PC-9 (cell line): ENCODE results near the gene OPN1SW. TPM values are rescaled to one million over a fixed set of nuclear protein-coding genes. Genes with fewer than 3 reads are reported as not detected.

Source experiments
- BruUV-seq: library from RNA; stranded (reverse); fragments of 400-500 nt; replicated peaks from 2 replicates; lab custom pipeline; 2021; lab: Mats Ljungman, UMichigan
- CTCF ChIA-PET: fragments of 300-600 bp; sonication (Branson Sonifier 250); formaldehyde crosslinking; loops from one replicate; lab custom pipeline; 2022; ENCODE audit warnings: antibody characterized with exemption; lab: Charles Lee
- POLR2A ChIA-PET: fragments of 300-600 bp; sonication (Branson Sonifier 250); formaldehyde crosslinking; loops from one replicate; lab custom pipeline; 2022; ENCODE audit warnings: antibody characterized with exemption; ENCODE audit not compliant: unreplicated experiment; lab: Charles Lee
- DNase-seq, 2 experiments: peaks; one replicate each; pipeline versions ENCODE4 v3.0.0 to v3.0.0-alpha.2; 2015 to 2022; ENCODE audit warnings: mixed read lengths in 1 of 2
- H2AFZ ChIP-seq: fragments of 200-600 bp; sonication (generic); 2 replicates; pipeline ENCODE4 v1.8.1; 2017; ENCODE audit warnings: antibody characterized with exemption
- H3F3A ChIP-seq: fragments of 200-600 bp; sonication (generic); 2 replicates; pipeline ENCODE4 v1.8.1; 2017; ENCODE audit warnings: antibody characterized with exemption, mild to moderate bottlenecking, low read depth; ENCODE audit not compliant: insufficient read depth
- H3K27ac ChIP-seq: fragments of 200-600 bp; sonication (generic); 2 replicates; pipeline ENCODE4 v1.6.1; 2016; ENCODE audit warnings: mixed run types
- H3K27me3 ChIP-seq: fragments of 200-600 bp; sonication (generic); 2 replicates; pipeline ENCODE4 v1.6.1; 2016; ENCODE audit warnings: low read depth, mixed run types; ENCODE audit not compliant: insufficient read depth
- H3K36me3 ChIP-seq: fragments of 200-600 bp; sonication (generic); 2 replicates; pipeline ENCODE4 v1.6.1; 2016; ENCODE audit warnings: low read depth, mixed run types
- H3K4me1 ChIP-seq: fragments of 200-600 bp; sonication (generic); replicated peaks from 2 replicates; pipeline ENCODE4 v1.6.1; 2016; ENCODE audit warnings: mixed run types; ENCODE audit not compliant: insufficient read depth
- H3K4me2 ChIP-seq: fragments of 200-600 bp; sonication (generic); 2 replicates; pipeline ENCODE4 v1.6.1; 2017; ENCODE audit warnings: mixed run types
- H3K4me3 ChIP-seq: fragments of 200-600 bp; sonication (generic); 2 replicates; pipeline ENCODE4 v1.6.1; 2016; ENCODE audit warnings: mixed run types
- H3K79me2 ChIP-seq: fragments of 200-600 bp; sonication (generic); 2 replicates; pipeline ENCODE4 v1.6.1; 2017; ENCODE audit warnings: low read depth, mixed run types
- H3K9me2 ChIP-seq: fragments of 200-600 bp; sonication (generic); 2 replicates; pipeline ENCODE4 v1.8.1; 2017; ENCODE audit warnings: mild to moderate bottlenecking; ENCODE audit not compliant: insufficient read depth
- H3K9me3 ChIP-seq: fragments of 200-600 bp; sonication (generic); 2 replicates; pipeline ENCODE4 v1.8.1; 2016; ENCODE audit warnings: low read depth; ENCODE audit not compliant: insufficient read depth
- H4K20me1 ChIP-seq: fragments of 200-600 bp; sonication (generic); 2 replicates; pipeline ENCODE4 v1.8.1; 2017; ENCODE audit not compliant: insufficient read depth
- CTCF ChIP-seq: fragments of 200-600 bp; sonication (generic); conservative IDR thresholded peaks from 2 replicates; pipeline ENCODE4 v1.6.1; 2017; ENCODE audit warnings: mixed run types, antibody characterized with exemption, mild to moderate bottlenecking, moderate library complexity
- EZH2 ChIP-seq: fragments of 200-600 bp; sonication (generic); IDR thresholded peaks from 2 replicates; pipeline ENCODE4 v1.8.0; 2017; ENCODE audit warnings: antibody characterized with exemption, low read depth
- intact Hi-C: fragments of 100-400 bp; cut with micrococcal nuclease; formaldehyde crosslinking; loops from one replicate; pipeline ENCODE4 v1.10.0; 2022; ENCODE audit not compliant: unreplicated experiment
- total RNA-seq: library from RNA; stranded (reverse); gene quantifications from 2 replicates; pipeline ENCODE4 v1.2.3, GENCODE V29; 2021

The OPN1SW gene
- total RNA-seq, 1 experiment from 2014 or later: not detected

GRCh38 chr7:128742206-128742605 lies 33.4 kb downstream of the OPN1SW start:
- ChIA-PET POLR2A (interaction anchor here (0.6 to 0.7 kb wide), 2 partner anchors 10 to 28 kb away, joined by 4 read pairs; no protein-coding TSS in a partner anchor), CTCF (no interaction called here)
- Histone ChIP-seq H3K9me2 (no peaks in the 10 kb centered on the region), H3K4me1 (peaks cover 41% of the 10 kb centered on the region), H2AFZ (no peak overlapping the region), H3K27ac (no peak overlapping the region), H3K36me3 (peaks cover 20% of the 10 kb centered on the region; the same call in 1 of the 2 replicates), H4K20me1 (peaks cover 68% of the 10 kb centered on the region), H3K27me3 (no peaks in the 10 kb centered on the region), H3K9me3 (no peaks in the 10 kb centered on the region), H3K4me2 (peak overlapping the region; percentile 100), H3F3A (peaks cover 16% of the 10 kb centered on the region), H3K4me3 (peak overlapping the region; percentile 17; the same call in 1 of the 2 replicates), H3K79me2 (peaks cover 79% of the 10 kb centered on the region)
- intact Hi-C loops: no loop called here
- peak in 1 of 2 experiments; percentile 46 for DNase-seq
- no TSS peak for BruUV-seq
- no peak for TF ChIP-seq EZH2
- no peak for TF ChIP-seq CTCF

DNA sequence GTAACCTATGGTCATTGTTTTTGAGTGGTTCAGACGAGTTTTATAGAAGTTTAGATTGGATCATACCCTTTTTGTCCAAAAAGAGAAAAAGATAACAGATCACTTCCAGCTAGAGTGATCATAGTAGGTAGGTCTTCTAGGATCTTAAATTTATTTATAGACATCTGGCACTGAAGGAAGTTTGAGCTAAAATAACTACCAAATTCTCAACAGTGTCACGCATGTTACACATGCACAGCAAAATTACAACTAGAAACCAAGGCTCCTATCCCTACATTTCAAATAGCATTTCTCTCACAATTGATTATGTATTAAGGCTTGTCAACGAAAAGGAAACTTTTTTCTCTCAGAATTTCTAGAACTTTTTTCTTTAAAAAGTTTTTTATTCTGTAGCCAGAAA lies 34.1 kb downstream of the OPN1SW start:
- Histone ChIP-seq H3K36me3 (peaks cover 16% of the 10 kb centered on the region; the same call in 1 of the 2 replicates), H3K27me3 (no peaks in the 10 kb centered on the region), H3K4me3 (peak overlapping the region; percentile 83; the same call in 1 of the 2 replicates), H3K27ac (peak overlapping the region; percentile 4; the same call in 1 of the 2 replicates), H3K4me1 (peaks cover 41% of the 10 kb centered on the region), H3K9me2 (no peaks in the 10 kb centered on the region), H3F3A (peaks cover 16% of the 10 kb centered on the region), H3K9me3 (no peaks in the 10 kb centered on the region), H2AFZ (no peak overlapping the region), H4K20me1 (peaks cover 63% of the 10 kb centered on the region), H3K79me2 (peaks cover 73% of the 10 kb centered on the region), H3K4me2 (peak overlapping the region; percentile 100)
- ChIA-PET POLR2A (interaction anchor here (0.5 to 0.9 kb wide), 5 partner anchors 15 to 927 kb away, joined by 3 to 9 read pairs (median 4); no protein-coding TSS in a partner anchor), CTCF (interaction anchor here (0.6 kb wide), 1 partner anchor 36 kb away, joined by 5 read pairs; no protein-coding TSS in a partner anchor)
- intact Hi-C loops: no loop called here
- DNase-seq: no peak
- no TSS peak for BruUV-seq
- no peak for TF ChIP-seq EZH2

GRCh38 chr7:128740996-128741395 lies 34.6 kb downstream of the OPN1SW start:
- no peaks in the 10 kb centered on the region for H3K9me3 ChIP-seq
- ChIA-PET POLR2A (interaction anchor here (0.6 to 0.9 kb wide), 6 partner anchors 15 to 713 kb away, joined by 3 to 9 read pairs (median 4); no protein-coding TSS in a partner anchor), CTCF (interaction anchor here (0.6 kb wide), 1 partner anchor 35 kb away, joined by 5 read pairs; no protein-coding TSS in a partner anchor)
- DNase-seq: no peak
- H3K27ac ChIP-seq: peak overlapping the region; percentile 4; the same call in 1 of the 2 replicates
- TF ChIP-seq CTCF (no peak), EZH2 (no peak)
- H3K4me2 ChIP-seq: peak overlapping the region; percentile 100
- H3K4me1 ChIP-seq: peaks cover 41% of the 10 kb centered on the region
- BruUV-seq: no TSS peak
- H3K27me3 ChIP-seq: no peaks in the 10 kb centered on the region
- H3F3A ChIP-seq: peaks cover 16% of the 10 kb centered on the region
- peaks cover 68% of the 10 kb centered on the region for H3K79me2 ChIP-seq
- H2AFZ ChIP-seq: no peak overlapping the region
- intact Hi-C loops: no loop called here
- H3K36me3 ChIP-seq: peaks cover 16% of the 10 kb centered on the region; the same call in 1 of the 2 replicates
- peak overlapping the region; percentile 83; the same call in 1 of the 2 replicates for H3K4me3 ChIP-seq
- H3K9me2 ChIP-seq: no peaks in the 10 kb centered on the region
- peaks cover 58% of the 10 kb centered on the region for H4K20me1 ChIP-seq
